Peyer's patch (tissue), 4 donors: ENCODE results near the gene UTF1.

Source experiments
- POLR2A ChIP-seq, 2 donors: fragments of 450-650 bp; IDR thresholded peaks; one replicate each; pipeline ENCODE4 v1.5.1; 2017; ENCODE audit warnings: antibody characterized with exemption in 2 of 2, mild to moderate bottlenecking in 2 of 2, moderate library complexity in 2 of 2
- TF ChIP-seq, protein P1 (sequence below), 6 experiments: fragments of 450-650 bp in 4 of 6; fragments of 200-600 bp in 2 of 6; sonication (generic) in 1 of 6; IDR thresholded peaks; one replicate each; pipeline ENCODE4 v1.5.1; 2017 to 2019; ENCODE audit warnings: antibody characterized with exemption in 6 of 6, mild to moderate bottlenecking in 3 of 6, moderate library complexity in 1 of 6

- TF ChIP-seq POLR2A (IDR thresholded peaks at IDR 0.05), result no peak
- TF ChIP-seq, protein P1, sequence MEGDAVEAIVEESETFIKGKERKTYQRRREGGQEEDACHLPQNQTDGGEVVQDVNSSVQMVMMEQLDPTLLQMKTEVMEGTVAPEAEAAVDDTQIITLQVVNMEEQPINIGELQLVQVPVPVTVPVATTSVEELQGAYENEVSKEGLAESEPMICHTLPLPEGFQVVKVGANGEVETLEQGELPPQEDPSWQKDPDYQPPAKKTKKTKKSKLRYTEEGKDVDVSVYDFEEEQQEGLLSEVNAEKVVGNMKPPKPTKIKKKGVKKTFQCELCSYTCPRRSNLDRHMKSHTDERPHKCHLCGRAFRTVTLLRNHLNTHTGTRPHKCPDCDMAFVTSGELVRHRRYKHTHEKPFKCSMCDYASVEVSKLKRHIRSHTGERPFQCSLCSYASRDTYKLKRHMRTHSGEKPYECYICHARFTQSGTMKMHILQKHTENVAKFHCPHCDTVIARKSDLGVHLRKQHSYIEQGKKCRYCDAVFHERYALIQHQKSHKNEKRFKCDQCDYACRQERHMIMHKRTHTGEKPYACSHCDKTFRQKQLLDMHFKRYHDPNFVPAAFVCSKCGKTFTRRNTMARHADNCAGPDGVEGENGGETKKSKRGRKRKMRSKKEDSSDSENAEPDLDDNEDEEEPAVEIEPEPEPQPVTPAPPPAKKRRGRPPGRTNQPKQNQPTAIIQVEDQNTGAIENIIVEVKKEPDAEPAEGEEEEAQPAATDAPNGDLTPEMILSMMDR (IDR thresholded peaks at IDR 0.05), result no peak
Observed at GRCh38 chr10:133184591-133185244, 45.3 kb upstream of the UTF1 start.
